Kidney capillary endothelial cell (primary cell): ENCODE measurements around the gene IER5.

ENCODE experiments used
- DNase-seq: peaks from one replicate; pipeline ENCODE4 v3.0.0-alpha.2; 2018; ENCODE audit warnings: low spot score

Gene IER5

DNA sequence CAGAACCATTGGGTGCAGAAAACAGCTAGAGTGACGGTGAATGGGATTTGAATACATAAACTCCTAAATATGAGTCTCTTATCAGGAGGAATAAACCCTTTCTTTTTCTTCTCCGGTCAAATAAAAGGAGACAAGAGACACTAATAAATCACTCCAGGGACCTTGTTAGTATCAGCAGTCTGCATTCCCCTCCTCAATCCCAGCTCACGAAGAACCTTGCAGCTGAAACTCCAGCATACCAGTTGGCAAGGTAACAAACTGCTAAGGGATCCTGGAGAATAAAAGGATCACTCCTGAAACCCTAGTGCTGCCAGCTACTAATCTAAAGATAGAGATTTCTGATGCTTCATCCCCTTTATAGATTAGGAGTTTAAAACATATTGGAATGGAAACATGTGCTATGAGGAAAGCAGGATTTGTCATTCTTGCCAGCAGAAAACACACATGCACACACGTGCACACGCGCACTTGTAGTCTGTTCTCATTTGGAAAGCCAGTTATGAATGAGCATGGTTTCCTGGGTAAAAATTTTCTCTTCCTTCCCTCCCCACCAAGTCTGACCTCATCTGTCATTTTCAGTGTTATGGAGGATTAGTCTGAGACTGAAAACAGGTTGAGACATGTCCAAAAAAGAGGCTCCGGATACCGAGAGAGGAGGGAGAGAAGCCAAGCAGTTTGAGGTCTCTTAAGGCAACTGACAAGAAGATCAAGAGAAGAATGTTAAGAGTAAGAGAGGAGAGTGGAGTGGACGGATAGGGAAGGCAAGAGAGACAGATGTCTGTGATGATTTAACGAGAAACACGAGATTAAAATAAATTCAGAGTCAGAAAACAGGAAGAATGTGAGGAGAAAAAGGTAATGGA is 10.9 kb downstream of the IER5 start:
- no peak for DNase-seq

DNA sequence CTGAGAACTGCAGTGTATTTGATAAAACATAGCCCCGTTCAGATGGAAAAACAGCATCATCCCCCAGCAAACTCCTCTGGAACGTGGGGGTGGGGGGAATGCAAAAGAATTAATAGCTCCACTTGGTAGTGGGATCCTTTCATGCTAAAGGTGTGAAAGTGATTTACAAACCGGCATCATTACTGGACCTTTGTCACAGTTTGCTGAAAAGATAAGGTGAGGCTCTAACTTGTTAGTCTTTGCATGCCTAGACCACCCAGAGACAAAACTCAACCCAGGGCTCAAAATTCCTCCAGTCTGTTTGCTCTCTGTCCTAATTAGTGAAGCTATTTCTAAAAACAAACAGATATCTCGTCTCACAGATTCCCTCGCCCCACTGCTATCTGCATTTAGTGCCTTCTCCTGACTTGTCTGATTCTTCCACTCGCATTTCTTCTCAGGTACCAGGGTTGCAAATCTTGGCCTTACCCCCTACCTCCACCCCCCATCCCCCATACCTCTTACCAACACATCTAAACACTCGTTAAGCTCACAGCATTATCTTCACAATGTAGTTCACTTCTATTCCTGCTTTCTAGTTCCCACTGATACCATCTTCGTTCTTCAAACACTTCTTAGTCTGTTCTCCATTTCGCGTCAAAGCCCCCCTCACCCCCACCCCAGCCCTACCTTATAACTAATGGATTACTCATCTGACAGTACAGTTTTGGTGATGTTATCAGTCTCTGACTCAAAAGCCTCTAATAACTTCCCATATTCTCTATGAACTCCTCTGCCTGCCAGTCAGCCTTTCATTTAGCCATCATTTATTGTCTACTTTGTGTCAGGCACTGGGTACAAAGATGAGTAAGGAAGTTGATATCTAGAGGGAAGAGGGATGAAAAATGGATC is 11.8 kb downstream of the IER5 start:
- DNase-seq, result no peak

DNA sequence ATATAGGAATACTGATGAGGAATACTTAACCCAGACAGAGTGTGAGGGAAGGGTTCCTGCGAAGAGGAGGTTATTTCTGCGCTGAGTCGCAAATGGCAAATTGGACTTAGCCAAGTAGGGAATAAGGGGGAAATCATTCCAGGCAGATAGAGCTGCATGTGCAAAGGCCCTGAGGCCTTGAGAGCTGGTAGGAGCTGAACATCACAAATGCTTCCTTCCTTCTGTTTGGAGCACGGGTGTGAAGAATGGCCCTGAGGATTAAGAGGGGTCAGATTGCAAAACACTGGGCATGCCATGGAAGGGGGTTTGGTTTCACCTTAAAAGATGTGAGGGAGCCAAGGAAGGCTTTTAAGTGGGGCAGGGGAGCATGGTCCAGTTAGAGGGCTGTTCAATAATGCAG is 12.4 kb downstream of the IER5 start:
- no peak for DNase-seq

DNA sequence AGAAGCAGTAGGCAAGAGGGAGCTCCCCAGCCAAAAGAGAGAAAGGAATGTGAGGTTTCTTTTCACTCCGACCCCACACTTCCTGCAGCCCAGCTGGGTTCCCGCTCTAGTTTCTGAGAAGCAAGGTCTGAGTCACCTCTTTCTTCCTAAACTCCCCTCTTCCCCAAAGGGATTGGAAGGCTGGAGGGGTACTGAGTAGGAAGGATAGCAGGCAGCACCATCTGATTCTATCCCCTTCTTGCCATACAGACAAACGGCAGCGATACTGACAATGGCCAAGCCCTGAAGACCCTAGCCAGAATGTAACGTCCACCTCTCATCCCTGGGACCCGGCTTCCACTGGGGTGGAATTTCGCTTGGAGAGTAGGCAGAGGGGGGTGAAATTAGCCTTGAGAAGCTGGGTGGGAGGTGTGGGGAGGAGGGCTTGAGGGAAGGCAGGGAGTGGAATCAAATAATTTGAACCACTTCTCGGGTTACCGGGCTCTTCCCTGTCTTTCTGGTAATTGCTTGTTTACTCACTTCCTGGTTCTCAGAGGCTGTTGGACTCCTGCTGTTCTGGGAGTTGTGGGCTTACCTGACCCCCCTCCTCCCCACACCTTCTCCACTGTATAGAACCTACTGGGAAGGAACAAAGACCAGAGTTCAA is 13.2 kb downstream of the IER5 start:
- DNase-seq, result no peak

DNA sequence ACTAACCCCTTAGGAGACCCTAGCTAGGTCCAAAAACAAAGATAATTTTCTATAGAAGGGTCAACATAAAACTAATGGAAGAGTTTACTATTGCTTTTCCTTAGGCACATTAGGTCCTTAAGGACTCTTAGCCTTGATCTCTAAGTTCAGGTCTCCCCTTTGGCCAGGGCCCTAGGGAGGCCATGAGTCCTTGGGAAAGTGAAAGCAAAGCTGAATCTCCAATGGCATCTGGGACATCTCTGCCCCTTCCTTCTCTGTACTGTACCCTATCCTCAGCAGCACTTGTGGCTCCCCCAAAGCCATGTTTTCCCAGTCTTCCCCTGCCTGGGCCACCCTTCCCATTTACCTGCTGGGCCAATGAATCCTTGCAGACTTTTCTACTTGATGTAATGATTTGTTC is 14.3 kb downstream of the IER5 start:
- DNase-seq, result no peak

- no peak for DNase-seq
Observed at GRCh38 chr1:181103399-181103798, 14.9 kb downstream of the IER5 start.

DNA sequence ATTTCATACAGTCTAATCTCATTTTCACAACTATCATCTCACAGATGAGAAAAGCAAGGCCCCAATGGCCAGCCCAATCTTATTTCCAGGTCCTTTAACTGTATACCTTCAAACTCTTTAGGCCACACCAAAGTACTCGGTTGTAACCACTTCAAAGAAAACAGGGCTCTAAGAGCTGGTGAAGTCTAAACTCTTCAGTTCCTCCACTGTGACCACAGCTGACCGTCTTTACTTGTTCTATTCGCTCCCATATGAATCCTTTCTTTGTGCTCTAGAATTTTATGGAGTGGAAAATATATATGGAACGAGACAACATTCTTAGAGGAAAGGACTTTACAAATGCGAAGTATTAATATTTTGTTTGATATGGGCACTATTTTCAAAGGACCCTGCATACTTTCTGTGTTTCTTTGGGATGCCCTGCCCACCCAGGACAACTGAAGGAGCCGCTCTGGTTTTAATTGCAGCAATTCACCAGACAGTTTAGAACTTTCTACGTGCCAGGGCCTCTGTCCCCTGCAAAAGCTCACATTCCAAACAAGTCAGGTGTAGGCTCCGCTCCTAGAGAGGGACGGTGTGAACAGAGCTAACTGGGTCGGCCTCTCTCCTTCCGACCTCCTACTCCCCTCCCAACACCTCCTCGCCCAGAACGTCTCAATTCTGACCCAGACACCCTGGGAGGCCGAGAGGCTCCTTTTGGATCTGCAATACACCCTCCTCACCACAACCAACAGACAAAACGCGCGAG is 15.7 kb downstream of the IER5 start:
- DNase-seq, result no peak

DNA sequence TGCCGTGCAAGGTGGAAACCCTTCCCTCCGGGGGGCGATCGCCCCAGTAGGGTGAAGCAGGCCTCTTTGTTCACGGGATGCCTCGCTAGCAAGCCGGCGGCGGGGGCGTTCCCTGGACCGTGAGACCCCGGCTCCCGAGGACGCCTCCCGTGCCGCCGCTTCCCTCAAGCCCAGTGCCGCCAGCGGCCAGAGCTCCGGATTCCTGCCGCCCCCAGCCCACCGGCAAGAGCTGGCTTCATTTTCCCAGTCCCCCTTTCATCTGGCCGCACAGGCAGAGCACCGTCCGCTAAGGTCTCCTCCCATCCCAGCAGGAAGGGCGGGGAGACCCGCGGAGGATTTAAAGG is 16.3 kb downstream of the IER5 start:
- DNase-seq, result no peak

DNA sequence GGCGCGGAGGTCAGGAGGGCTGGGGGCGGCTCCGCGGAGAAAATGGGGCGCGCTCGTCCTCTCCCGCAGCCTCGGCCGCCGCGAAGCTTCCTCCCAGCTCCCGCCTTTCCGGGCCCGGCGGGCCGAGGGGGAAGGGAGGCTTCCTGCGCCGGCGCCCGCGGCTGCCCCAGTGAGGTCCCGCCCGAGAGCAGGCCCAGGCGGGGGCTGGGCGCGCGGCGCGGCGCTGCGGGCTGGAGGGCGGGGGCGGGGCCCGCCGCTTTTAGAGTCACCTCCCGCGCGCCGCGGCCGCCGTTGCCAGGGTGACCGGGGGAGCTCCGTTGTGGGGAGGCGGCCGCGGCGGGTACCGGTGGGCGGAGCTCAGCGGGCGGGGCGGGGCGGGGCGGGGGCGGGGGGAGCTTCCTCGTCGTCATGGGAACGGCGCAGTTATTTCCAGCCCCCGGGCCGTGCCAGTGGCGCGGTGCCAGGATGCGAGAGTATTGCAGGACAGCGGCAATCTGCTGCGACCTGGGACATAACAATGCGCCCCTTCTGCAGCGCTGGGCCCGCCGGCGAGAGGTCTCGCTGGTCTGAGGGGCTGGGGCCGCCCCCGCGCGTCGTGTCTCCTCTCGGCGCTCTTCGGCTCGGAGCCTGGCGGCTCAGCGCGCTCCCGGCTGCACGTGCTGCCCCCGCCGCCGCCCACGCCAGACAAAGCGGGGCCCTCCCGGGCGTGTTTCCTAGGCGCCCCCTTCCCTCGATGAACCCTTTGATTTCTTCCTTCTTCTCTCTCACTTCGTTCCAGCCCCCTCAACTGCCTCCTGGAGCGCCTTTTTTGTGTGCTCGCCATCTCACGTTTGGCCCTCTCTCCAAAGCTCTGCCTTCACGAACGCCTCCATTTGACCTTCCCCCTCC is 16.9 kb downstream of the IER5 start:
- DNase-seq, result peak; percentile 89

- DNase-seq, result no peak
Observed at GRCh38 chr1:181106022-181106312, 17.5 kb downstream of the IER5 start.

- DNase-seq, result no peak
Observed at GRCh38 chr1:181106479-181106878, 18.0 kb downstream of the IER5 start.

DNA sequence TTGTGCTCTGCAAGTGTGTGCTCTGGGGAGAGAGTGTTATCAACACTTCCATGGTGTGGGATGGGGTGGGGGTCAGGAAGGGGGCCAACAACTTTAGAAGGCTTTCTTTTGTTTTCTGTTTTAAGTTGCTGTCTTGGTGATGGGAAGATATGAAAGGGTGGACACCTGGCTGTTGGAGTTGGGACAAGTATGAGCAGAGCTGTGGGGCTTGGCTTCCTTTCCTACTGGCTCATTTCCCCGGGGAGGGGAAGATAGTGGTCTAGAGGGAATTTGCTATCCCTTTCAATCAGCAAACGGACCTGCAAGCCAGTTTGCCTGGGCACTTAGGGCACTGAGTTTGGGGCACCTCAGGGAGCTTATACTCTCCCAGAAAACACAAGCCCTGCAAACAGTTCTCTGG is 19.2 kb downstream of the IER5 start:
- DNase-seq, result no peak

DNA sequence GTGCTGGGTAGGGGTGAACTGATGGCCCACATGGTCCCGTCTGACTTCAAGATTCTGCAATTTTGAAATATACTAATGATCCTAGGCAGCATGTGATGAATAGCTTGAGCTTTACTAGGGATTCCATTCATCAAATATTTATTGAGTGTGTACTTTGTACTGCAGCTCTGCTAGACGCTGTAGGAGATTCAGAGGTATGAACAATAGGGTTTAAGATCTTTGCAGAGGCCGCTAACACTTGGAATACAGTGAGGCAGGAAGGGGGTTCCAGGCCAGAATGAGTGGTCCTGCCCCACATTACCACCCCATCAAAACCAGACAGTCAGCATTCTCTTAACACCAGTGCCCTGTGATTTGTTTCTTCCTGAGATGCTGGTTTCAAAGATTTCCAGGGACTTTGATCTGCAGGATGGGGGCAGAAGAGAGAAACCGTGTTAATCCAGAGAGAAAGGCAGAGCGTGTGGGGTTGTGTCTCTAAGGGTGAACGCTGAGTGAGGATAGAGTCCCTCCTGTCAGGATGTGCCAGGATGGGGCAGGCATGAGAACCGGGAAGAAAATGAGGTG is 19.9 kb downstream of the IER5 start:
- DNase-seq, result no peak

- DNase-seq, result no peak
Observed at GRCh38 chr1:181110013-181110412, 21.5 kb downstream of the IER5 start.

GRCh38 chr1:181111559-181111958 is 23.1 kb downstream of the IER5 start:
- DNase-seq, result no peak

DNA sequence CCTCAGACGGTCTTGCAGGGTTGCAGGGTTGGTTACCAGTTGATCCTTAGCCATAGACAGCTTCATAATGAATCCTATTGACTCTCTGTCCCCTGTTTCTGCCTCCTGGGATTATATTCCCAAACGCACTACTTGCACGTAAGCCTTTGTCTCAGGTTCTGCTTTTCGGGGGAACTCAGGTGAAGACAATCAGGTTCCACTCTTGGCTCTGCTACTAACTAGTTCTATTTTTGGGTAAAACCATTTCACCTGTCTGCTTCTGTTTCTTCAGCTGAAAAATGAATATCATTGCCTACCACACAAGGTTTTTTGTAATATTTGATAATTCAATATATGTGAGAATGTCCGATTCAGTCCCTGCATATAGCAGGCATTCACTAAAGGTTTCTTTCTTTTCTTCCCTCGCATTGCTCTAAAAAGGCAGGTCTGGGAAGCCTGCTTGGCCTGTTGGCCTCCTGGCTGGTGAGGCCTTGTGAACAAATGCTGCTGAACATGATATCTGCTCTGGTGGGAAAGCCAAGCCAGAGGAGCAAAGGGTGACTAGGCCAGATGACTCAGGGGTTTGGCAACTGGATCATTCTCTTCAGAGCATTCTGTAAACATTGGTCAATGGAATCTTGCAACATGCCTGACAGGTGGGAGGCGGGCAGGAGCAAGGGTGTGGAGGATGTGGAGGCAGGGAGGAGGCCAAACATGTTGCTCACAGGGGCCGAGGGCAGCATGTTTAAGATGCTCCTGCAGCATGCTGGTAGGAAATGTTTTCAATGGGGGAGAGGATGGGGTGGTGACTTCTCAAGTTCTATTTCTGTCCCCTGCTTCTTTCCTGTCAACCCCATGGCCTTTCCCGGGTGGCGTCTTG is 23.8 kb downstream of the IER5 start:
- DNase-seq, result peak; percentile 89

DNA sequence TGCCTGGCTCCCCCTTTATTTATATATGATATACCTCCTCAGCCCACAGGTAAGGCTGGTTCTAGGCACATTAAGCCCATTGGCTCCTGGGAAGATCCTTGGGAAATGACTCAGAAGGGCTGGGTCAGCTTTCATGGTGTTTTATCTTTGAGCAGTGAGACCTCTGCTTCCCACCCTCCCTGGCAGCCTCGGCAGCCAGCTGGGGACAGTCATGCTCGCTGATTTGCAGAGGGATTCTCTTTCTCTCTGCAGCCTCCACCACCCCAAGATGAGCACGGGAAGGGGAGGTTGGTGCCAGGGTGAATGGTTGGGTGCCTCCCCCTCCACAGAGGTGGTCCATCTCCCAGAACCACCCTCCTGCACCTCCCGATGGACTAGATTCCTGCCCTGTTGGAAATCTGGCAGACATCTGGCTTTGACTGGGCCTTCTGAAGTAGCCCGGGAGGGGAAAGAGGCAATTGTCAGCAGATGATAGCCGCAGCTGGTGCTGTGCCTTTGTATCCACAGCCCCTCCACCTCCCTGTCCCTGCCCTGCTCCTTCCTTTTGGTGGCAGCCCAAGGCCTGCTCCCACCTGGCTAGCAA is 24.6 kb downstream of the IER5 start:
- no peak for DNase-seq

DNA sequence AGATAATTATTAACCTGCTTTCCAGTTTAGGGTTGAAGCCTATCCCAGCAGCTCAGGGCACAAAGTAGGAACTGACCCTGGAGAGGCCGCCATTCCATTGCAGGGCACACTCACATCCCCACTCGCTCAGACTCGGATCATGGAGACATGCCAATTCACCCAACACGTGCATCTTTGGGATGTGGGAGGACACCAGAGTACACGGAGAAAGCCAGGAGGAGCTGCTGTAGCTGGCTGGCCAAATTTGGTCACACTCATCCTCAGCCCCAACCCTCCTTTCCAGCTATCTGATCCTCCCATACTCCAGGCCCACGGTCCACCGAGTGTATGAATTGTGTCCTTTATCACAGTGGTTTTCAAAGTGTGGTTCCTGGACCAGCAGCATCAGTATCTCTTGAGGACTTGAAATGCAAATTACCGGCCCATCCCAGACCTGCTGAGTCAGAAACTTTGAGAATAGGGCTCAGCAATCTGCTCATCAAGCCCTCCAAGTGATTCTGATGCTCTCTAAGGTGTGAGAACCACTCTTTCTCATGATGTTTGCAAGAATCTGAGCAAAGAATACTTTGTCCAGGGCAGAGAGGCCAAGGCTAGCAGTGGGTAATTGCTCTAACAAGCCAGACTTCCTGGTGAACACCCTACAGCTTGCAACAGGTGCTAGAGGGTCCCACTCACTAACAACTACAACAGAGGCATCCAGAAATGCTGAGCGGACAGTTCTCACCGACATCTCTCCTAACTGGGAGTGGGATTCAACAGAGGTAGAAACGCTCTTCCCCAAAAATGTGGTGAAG is 26.3 kb downstream of the IER5 start:
- DNase-seq, result no peak

- no peak for DNase-seq
Observed at GRCh38 chr1:181115368-181115684, 26.8 kb downstream of the IER5 start.
